AG09319 (cell line): ENCODE data around the gene NDC80.
"Not testable (repeated sequence)": the region's sequence is repeated elsewhere in the genome, so short reads cannot be mapped to it uniquely, and the experiment has no call there.

Experiments
- DNase-seq: peaks from one replicate; pipeline ENCODE4 v3.0.0-alpha.2; 2010; ENCODE audit warnings: low read depth; ENCODE audit errors: extremely low read depth
- TF ChIP-seq, protein P1 (sequence below): IDR thresholded peaks from 2 replicates; pipeline ENCODE4 v1.5.1; 2011; ENCODE audit warnings: low read depth, mild to moderate bottlenecking, inconsistent platforms, low read length, moderate library complexity

The NDC80 gene

DNA sequence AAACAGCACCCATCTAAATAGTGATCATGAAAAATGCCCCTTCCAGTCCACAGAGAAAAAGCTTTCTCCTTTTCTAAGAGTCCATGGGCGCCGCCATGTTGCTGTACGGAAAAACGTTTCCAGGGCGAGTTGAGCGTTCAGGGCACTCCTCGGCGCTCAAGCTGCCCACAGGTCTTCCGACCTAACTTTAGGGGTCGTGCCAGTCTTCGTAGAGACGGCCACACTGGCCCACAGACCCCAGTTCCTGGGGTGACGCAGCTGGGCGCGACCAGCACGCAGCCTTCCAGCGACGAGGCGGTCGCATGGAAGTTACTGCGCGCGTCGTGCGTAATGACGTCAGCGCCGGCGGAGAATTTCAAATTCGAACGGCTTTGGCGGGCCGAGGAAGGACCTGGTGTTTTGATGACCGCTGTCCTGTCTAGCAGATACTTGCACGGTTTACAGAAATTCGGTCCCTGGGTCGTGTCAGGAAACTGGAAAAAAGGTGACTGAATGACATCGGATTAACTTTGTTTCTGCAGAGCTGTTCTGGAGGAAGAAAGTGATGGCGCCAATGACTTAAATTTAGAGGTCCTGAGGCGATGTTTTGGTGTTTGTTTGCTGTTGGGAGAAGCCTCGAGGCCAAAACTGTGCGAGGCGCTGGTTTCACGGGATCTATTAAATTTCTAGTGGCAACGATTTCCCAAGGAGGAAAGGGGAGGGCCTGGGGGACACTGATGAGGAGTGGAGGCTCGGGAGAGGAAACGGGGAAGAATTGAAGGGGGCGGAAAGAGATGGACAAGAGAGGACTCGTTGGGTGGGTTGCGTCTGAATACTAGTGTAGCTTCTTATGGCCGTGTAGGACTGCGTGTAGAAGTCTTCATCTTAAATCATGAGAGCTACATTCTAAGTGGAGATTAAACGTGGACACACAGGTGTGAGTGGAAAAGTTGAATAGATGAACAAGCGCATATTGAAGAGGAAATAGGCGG lies at the start of gene NDC80, which contains the start of gene METTL4:
NDC80 (plus strand) TSS at position 358 of the 971 bp plus-strand sequence. CDS start 1,429 bp downstream, outside the sequence.
METTL4 (minus strand) TSS at position 306 of the 971 bp plus-strand sequence. CDS start 4,289 bp downstream, outside the sequence.
- TF ChIP-seq, protein P1, sequence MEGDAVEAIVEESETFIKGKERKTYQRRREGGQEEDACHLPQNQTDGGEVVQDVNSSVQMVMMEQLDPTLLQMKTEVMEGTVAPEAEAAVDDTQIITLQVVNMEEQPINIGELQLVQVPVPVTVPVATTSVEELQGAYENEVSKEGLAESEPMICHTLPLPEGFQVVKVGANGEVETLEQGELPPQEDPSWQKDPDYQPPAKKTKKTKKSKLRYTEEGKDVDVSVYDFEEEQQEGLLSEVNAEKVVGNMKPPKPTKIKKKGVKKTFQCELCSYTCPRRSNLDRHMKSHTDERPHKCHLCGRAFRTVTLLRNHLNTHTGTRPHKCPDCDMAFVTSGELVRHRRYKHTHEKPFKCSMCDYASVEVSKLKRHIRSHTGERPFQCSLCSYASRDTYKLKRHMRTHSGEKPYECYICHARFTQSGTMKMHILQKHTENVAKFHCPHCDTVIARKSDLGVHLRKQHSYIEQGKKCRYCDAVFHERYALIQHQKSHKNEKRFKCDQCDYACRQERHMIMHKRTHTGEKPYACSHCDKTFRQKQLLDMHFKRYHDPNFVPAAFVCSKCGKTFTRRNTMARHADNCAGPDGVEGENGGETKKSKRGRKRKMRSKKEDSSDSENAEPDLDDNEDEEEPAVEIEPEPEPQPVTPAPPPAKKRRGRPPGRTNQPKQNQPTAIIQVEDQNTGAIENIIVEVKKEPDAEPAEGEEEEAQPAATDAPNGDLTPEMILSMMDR, result no peak
- DNase-seq, result peak; percentile 69

DNA sequence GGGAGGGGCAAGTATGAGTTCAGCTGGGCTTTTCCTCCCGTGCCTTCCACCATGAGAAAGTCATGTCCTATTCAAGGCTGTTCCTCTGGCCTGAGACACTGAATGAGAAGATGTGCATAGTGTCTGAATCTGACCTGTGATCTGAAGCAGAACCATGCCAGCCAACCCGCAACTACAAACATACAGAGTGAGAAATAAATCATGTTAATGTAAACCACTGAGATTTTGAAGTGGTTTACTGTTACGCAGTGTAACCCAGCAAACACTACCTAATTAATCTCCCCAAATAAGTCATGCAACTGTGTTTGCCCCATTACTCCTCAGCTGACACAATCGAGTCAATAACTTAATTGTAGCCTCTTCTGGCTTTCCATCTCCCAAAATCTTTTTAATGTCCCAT lies 49.2 kb upstream of the NDC80 start:
- no peak for DNase-seq
- TF ChIP-seq, protein P1, result no peak

DNA sequence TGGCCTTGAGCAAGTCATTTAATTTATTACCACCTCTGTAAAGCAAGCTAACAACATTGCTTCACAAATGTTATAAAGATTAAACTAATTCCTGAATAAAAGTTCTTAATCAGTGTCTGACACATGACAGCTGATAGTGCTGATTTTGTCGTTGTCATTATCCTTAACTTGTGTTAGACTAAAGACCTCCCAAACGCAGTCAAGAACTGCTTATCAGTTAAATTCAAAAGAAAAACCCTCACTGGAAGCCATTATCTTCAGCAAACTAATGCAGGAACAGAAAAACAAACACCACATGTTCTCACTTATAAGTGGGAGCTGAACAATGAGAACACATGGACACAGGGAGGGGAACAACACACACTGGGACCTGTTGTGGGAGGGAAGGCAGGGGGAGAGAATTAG lies 46.6 kb upstream of the NDC80 start:
- DNase-seq, result not testable (repeated sequence)

DNA sequence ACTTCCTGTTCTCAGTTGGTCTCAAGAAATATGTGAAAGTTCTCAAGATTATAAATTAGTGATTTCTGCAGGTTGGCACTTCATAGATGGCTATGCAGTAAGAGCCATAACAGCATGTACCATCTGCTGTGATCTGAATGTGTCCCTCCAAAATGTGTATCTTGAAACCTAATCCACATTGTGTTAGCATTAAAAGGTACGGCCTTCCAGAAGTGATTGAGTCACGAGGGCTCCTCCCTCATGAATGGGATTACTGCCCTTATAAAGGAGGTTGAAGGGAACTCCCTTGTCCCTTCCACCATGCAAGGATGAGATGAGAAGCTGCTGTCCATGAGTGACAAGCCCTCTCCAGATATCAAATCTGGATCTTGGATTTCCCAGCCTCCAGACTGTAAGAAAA lies 45.0 kb upstream of the NDC80 start:
- TF ChIP-seq, protein P1, result no peak
- DNase-seq, result no peak

DNA sequence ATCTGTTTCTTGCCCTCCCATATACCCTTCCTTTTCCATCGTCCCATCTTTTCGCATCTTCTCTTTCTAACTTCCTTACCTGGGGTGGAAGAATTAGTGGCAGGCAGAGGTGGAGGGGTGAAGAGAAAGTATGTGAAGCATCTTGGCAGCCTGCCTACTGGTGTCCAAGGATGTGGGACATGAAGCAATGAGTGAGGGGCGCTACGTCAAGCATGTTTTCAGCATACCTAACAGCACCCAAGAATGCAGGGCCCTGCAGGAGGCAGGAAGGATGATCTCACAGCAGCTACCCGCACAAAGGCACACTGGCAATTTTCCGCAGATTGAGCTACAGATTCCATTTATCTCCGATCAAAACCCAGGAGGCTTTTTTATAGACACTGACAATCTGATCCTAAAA lies 42.2 kb upstream of the NDC80 start:
- TF ChIP-seq, protein P1, result no peak
- DNase-seq, result no peak

DNA sequence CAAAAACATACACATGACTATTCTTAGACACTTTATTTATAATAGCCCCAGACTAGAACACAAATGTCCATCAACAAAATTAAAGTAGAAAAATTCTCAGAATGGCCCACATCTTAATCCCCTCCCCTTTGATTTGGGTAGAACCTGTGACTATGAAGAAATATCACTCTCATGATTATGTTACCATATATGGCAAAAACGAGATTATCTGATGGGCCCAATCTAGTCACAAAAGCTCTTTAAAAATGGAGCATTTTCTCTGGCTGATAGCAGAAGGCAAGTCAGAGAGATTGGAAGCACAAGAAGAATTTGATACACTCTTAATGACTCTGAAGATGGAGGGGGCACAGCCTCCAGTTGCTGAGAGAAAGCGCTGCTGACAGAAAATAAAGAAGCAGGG lies 39.6 kb upstream of the NDC80 start:
- TF ChIP-seq, protein P1, result no peak
- no peak for DNase-seq

DNA sequence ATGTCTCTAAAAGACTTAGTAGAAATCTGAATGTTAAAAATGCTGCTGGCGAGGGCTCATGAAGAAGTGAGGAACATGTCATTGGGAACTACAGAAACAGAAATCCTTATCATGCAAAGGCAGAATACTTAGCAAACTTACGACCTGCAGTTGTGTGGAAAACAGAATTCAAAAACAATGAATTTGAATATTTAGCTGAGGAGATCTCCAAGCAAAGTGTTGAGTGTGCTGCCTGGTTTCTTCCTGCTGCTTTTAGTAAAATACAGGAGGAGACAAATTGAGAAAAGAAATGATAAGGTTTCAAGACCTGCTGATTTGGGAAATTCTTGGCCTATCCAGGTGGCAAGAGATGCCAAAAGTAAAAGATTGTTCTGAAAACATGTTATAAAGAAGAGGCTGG lies 38.6 kb upstream of the NDC80 start:
- TF ChIP-seq, protein P1, result no peak
- no peak for DNase-seq

DNA sequence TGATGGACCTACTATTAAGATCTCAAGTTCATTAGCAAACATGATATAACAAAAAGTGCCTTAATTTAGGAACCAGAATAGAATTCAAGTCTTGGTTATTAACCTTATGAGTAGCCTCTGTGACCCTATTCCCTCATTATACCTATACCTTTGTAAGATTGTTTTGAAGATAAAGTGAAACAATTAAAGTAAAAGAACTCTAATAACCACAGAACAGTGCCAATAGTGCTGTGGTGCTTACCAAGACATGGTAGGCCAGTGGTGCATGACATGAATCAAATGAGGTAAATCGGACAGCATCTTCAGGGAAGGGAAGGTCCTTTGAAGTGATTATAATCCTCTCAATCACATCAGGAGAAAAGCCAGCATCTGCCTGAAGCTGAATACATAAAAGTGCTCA lies 36.5 kb upstream of the NDC80 start:
- no peak for DNase-seq
- TF ChIP-seq, protein P1, result no peak
